Measurements from ENCODE around the gene IPP.
"Not testable (repeated sequence)": the region's sequence is repeated elsewhere in the genome, so short reads cannot be mapped to it uniquely, and the experiment has no call there.

The IPP gene

GRCh38 chr1:45679123-45679522 is 71.3 kb downstream of the IPP start:
- DNase-seq = no peak

DNA sequence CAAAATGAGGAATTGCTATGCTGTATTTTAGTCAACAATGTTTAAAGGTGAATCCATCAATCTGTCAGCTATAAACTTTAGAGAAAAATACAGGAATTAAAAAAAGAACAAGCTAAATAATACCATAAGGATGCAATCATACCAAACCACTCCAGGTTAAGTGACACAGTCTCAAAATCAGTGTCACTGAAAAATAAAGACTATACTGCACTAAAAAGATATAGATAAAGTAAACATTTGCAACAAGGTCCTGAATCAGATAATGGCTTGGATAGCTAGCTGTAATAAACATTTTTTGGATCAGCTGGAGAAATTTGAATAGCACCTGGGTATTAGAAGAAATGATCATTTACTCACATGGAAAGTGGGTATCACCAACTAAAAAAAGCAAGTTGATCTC is 72.0 kb downstream of the IPP start:
- no peak for DNase-seq

GRCh38 chr1:45677751-45678245 is 72.7 kb downstream of the IPP start:
- no peak for DNase-seq

DNA sequence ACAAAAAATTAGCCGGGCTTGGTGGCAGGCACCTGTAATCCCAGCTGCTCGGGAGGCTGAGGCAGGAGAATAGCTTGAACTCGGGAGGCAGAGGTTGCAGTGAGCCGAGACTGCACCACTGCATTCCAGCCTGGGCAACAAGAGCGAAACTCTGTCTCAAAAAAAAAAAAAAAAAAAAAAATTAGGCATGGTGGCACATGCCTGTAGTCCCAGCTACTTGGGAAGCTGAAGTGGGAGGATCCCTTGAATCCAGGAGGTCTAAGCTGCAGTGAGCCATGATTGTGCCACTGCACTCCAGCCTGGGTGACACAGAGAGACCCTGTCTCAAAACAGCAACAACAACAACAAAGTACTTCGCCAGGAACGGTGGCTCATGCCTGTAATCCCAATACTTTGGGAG is 73.9 kb downstream of the IPP start:
- not testable (repeated sequence) for DNase-seq

- no peak for DNase-seq
These were observed 76.0 kb downstream of the IPP start for GRCh38 chr1:45674478-45674877.

DNA sequence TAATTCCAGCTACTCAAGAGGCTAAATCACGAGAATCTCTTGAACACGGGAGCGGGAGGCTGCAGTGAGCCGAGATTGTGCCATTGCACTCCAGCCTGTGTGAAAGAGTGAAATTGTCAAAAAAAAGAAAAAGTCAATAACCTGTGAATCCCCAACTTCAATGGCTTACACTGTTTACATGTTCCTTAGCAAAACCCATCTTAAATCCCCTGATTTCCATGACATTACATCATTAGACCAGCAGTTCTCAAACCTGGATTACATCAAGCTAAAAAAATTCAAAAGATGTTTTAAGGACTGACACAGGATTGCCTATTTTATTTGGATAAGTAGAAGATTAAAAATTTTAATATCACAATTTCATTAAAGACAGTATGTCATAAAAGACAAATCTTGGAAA is 76.5 kb downstream of the IPP start:
- DNase-seq = no peak

DNA sequence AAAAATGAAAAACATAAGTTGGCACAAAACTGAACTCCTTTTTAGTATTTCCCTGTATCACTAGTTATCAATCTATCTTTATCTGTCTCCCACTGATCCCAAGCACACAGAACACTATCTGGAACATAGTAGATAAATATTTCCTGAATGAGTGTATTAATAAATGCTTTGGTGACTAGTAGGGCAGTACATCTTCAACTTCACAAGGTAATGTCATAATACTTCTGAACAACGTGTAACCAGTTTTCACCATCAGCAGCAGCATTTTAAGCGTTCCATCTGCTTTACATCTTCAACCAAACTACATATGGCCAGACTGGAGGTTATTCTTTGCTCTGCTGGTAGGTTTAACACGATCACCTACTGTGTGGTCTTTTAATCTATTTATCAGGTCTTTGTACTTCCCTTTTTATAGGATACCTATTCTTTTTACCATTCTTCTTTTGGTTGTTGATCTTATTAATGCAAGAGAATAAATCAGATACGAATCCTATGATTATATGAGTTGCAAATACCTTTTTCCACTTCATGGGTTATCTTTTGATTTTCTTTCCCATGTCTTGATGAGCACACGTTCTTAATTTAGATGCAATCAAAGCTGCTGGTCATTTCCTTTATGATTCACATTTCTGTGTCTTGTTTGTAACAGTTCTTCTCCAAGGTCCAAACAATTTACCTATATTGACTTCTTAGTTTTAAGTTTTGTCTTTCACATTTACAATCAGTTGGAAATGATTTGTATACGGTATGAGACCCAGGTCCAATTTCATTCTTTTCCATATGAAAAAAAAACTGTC is 80.4 kb downstream of the IPP start:
- no peak for DNase-seq

DNA sequence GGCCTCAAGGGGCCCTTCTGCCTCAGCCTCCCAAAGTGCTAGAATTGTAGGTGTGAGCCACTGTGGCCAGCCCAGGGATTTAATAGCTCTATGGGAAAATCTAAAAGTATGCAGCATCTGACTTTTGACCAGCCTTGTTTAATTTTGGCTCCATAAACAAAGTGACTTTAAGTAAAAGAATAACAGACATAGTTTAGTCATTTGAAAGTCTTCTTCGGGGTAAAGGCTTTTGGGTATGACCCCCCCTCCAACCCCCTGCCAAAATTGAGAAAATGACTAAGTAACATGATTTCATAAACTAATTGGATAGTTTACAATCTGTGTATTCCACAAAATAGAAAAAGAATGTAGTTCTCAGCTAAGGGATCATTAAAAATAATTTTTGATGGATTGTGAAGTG is 81.1 kb downstream of the IPP start:
- no peak for DNase-seq

DNA sequence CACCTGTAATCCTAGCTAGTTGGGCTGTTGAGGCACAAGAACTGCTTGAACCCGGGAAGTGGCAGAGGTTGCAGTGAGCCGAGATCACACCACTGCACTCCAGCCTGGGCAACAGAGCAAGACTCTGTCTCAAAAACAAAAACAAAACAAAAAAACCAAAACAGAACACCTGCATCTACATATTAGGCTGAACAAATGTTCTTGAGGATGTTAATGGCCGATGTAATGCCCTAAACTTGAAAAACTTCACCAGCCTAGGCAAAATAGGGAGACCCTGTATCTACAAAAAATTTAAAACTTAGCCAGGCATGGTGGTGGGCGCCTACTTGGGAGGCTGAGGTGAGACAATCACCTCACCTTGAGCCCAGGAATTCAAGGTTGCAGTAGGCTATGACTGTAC is 81.9 kb downstream of the IPP start:
- DNase-seq = no peak

DNA sequence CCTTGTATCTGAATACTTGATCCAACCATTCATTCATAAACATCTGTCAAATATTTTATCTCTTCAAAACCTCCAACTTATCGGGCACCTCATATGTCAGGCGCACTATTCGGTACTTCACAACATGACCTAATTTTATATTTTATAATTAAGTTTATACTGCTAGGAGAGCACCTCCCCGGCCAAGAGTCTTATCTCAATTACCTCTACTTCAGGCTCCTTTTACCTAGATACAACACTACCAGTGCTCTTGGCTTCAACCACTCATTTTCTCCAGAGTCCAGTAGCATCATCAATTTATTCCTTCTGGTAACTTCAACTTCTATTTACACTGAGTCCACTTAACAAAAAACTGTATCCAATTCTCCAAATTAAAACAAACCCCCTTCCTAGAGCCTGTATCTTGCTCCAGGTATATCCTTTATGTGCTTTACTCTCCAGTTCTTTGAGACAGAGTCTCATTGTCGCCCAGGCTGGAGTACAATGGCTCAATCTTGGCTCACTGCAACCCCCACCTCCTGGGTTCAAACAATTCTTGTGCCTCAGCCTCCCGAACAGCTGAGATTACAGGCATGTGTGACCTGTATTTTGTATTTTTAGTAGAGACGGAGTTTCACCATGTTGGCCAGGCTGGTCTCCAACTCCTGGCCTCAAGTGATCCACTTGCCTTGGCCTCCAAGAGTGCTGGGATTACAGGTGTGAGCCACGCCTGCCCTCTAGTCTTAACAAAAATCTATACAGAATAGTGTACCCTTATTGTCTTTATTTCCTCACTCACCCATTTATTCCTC is 82.9 kb downstream of the IPP start:
- DNase-seq = no peak

DNA sequence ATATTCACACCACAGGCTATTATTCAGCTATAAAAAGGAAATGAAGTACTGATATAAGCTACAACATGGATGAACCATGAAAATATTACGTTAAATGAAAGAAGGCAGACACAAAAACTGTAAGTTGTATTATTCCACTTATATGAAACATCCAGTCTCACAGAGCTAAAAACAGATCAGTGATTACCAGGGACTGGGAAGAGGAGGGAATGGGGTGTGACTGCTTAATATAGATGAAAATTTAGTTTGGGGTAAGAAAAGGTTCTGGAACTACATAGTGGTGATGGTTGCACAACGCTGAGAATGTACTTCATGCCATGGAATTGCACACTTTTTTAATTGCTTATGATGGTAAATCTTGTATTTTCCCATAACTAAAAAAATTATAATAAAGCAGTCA is 83.6 kb downstream of the IPP start:
- DNase-seq = no peak

DNA sequence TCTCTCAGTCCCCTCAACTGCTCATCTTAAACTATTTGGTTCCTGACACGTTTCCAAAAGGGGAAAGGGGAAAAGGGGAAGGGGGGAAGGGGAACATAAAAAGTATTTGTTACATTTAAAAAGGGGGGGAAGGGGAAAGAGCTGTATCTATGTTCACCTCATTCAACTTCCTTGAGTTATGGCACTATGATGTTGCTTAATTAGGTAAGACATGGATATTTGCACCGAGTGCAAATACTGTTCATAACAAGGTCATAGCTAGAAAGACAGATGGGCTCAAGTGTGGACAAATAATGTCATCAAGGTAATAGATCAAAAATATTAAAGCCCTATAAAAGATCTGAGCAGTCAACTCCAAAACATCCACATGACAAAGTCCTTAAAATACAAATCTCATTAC is 90.1 kb downstream of the IPP start:
- DNase-seq = no peak

DNA sequence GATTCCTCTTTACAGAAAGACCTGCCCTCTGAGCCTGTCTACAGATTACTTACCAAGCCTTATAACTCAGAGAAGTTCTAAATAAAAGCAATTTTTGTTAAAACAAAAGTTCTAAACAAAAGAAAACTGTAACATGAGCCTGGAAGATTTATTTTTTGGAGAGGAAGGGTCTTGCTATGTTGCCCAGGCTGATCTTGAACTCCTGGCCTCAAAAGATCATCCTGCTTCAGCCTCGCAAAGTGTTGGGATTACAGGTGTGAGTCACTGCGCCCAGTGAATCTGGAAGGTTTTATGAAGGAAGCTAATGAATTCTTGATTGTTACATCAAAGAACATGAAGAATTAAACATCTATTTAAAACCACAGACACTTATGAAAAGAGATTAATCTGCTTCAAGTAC is 91.2 kb downstream of the IPP start:
- DNase-seq = no peak

- no peak for DNase-seq
These were observed 92.3 kb downstream of the IPP start for GRCh38 chr1:45658171-45658570.

DNA sequence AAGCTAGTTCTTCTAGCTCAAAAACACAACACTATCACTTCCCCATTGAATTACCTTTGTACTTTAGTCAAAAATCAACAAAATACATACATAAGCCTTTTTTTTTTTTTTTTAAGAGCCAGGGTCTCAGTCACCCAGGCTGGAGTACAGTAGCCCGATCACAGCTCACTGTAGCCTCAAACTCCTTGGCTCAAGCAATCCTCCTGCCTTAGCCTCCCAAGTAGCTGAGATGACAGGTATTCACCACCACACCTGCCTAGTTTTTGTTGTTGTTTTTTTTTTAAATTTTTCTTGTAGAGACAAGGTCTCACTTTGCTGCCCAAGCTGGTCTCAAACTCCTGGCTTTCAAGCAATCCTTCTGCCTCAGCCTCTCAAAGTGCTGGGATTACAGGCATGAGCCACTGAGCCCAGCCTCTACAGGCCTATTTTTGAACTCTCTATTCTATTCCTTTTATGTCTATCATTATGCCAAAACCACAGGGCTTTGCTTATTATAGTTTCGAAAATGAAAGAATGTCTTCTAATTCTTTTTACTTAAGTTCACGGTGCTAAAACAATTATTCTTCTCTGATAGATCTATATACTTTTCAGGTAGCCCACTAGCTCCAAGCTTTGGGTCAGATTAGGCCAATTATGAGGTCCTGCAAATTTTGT is 93.8 kb downstream of the IPP start:
- DNase-seq = no peak

GRCh38 chr1:45654540-45655280 is 95.7 kb downstream of the IPP start:
- no peak for DNase-seq

Data from inflammatory macrophage treated with lipopolysaccharide for 1 hour (primary cell).